ENCODE measurements around the gene RBP4. TPM values are rescaled to one million over a fixed set of nuclear protein-coding genes. Genes with fewer than 3 reads are reported as not detected.

The RBP4 gene
- total RNA-seq, 1 donor from 2014 or later, result 18.6 TPM

DNA sequence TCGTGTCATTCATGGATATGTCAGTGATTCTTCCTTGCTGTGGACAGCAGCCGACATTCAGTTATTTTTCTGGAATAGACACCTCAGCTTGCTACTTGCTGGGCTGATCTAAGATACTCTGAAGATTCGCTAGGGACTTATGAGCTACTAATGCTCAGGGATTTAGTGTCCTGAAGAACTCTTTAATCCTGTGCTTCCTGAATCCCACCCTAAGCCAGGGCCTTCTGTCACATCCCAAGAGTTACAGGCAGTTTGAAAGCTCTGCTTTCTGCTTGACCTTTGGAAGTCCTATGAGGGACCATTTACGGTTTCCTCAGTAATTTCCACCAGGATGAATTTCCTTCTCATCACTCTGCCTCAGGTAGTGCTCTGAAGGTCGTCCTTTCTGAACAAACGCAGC is 11.3 kb upstream of the RBP4 start, which contains the start of gene PDE6C:
TSS of gene PDE6C (plus strand) at position 227 of the 400 bp plus-strand sequence. CDS start 189 bp downstream, outside the sequence.
- TF ChIP-seq, protein P1, sequence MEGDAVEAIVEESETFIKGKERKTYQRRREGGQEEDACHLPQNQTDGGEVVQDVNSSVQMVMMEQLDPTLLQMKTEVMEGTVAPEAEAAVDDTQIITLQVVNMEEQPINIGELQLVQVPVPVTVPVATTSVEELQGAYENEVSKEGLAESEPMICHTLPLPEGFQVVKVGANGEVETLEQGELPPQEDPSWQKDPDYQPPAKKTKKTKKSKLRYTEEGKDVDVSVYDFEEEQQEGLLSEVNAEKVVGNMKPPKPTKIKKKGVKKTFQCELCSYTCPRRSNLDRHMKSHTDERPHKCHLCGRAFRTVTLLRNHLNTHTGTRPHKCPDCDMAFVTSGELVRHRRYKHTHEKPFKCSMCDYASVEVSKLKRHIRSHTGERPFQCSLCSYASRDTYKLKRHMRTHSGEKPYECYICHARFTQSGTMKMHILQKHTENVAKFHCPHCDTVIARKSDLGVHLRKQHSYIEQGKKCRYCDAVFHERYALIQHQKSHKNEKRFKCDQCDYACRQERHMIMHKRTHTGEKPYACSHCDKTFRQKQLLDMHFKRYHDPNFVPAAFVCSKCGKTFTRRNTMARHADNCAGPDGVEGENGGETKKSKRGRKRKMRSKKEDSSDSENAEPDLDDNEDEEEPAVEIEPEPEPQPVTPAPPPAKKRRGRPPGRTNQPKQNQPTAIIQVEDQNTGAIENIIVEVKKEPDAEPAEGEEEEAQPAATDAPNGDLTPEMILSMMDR (IDR thresholded peaks at IDR 0.05), result no peak
- no peak for DNase-seq
- no peak for ATAC-seq
- H3K36me3 ChIP-seq, result no peaks in the 10 kb centered on the region
- no peak within 1 kb of the TSS for H3K4me3 ChIP-seq
- no peak within 1 kb of the TSS for H3K27ac ChIP-seq
- no peaks in the 10 kb centered on the region for H3K9me3 ChIP-seq
- peaks cover 9% of the 10 kb centered on the region for H3K27me3 ChIP-seq
- H3K4me1 ChIP-seq, result no peaks in the 10 kb centered on the region
- intact Hi-C loops (cut with DNase I), result no loop called here

DNA sequence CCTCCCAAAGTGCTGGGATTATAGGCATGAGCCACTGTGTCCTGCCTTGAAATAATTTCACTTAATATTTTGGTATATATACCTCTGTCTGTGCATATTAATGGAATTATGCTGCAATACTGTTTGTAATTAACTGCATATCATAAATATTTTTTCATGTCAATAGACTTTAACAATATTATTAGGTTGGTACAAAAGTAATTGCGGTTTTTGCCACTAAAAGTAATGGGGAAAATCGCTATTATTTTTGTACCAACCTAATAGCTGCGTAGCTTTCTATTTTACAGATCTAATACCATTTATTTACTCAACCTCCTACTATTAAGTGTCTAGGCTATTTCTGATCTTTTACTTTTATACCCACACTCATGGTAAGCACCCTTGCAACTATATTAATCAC is 7.4 kb upstream of the RBP4 start:
- Histone ChIP-seq H3K36me3 (no peaks in the 10 kb centered on the region), H3K4me1 (no peaks in the 10 kb centered on the region), H3K27ac (no peak overlapping the region), H3K9me3 (no peaks in the 10 kb centered on the region), H3K4me3 (no peak overlapping the region), H3K27me3 (peaks cover 26% of the 10 kb centered on the region)
- TF ChIP-seq, protein P1 (IDR thresholded peaks at IDR 0.05), result no peak
- intact Hi-C loops (cut with DNase I), result no loop called here
- no peak for ATAC-seq
- DNase-seq, result no peak

DNA sequence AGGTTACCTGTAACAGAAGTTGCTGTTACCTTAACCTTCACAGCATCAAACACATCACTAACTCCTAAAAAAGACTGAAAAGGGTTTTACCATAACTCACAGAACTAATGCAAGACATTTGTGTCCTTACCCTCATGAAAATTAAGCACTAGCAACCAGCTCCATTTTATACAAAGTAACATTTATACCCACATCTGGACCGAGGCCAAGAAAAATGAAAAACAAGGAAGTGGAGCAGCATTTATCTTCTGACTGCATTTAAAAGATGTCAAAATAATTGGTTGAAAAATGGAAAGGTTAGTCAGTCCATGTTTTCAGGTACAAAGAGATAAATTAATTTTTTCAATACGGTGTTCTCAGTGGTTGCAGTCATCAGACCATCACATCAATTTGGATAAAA is 3.1 kb upstream of the RBP4 start:
- H3K27me3 ChIP-seq, result peaks cover 55% of the 10 kb centered on the region

DNA sequence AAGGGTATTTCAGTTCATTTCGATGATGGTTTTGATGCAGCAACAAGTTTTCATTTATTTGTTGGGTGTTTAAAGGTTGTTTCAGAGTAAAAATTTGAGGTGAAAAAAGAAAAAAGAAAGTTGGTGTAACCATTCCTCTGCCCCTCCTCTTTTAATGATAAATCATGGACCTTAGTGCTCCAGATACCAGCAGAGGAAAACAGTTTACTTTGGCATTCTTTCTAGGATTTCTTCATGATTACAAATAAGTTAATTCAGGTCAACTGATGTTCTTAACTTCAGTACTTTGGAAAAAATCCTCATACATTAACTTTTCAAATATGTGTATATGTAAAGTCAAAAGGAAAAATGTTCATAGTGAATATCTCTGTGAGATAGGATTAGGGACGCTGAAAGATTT is 2.0 kb upstream of the RBP4 start:
- Histone ChIP-seq H3K36me3 (no peaks in the 10 kb centered on the region), H3K27ac (no peak overlapping the region), H3K9me3 (no peaks in the 10 kb centered on the region), H3K4me3 (no peak overlapping the region), H3K27me3 (peaks cover 53% of the 10 kb centered on the region), H3K4me1 (peaks cover 8% of the 10 kb centered on the region)
- ATAC-seq, result no peak
- TF ChIP-seq, protein P1 (IDR thresholded peaks at IDR 0.05), result no peak
- DNase-seq, result no peak
- intact Hi-C loops (cut with DNase I), result no loop called here

More for the DNA sequence above, 3.1 kb upstream of the RBP4 start:
- TF ChIP-seq, protein P1 (IDR thresholded peaks at IDR 0.05), result no peak
- H3K9me3 ChIP-seq, result no peaks in the 10 kb centered on the region
- H3K36me3 ChIP-seq, result no peaks in the 10 kb centered on the region
- H3K4me3 ChIP-seq, result no peak overlapping the region
- H3K4me1 ChIP-seq, result peaks cover 8% of the 10 kb centered on the region
- ATAC-seq (no peak), DNase-seq (no peak)
- intact Hi-C loops (cut with DNase I), result no loop called here
- no peak overlapping the region for H3K27ac ChIP-seq

DNA sequence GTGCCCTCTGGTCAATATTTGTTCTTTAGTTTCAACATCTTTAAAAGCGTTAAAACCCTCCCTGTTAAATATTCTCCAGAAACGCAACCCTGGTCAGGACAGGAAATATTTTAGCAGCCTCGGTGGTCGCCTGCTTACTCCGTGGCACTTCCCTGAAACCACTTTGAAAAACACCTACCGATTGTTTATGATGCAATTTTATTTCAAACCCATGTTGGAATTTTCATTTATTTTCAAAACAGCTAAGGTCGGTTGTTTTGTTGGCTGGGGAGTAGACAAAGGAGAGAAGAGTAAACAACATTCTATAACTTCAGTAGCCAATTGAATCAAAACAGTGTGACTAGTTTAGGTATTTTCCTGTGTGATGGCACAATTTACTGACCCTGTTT is 733 bp upstream of the RBP4 start:
- no peak for DNase-seq
- Histone ChIP-seq H3K36me3 (no peaks in the 10 kb centered on the region), H3K4me3 (no peak overlapping the region), H3K27me3 (peaks cover 46% of the 10 kb centered on the region), H3K4me1 (peaks cover 8% of the 10 kb centered on the region), H3K27ac (no peak overlapping the region), H3K9me3 (no peaks in the 10 kb centered on the region)
- TF ChIP-seq, protein P1 (IDR thresholded peaks at IDR 0.05), result no peak
- intact Hi-C loops (cut with DNase I), result no loop called here
- no peak for ATAC-seq

All from upper lobe of right lung (tissue), 1 donor.